ENCODE measurements around the gene SPTBN5.

SPTBN5 gene

GRCh38 chr15:41865490-41866055 lies 28.3 kb downstream of the SPTBN5 start:
- no peak for DNase-seq

DNA sequence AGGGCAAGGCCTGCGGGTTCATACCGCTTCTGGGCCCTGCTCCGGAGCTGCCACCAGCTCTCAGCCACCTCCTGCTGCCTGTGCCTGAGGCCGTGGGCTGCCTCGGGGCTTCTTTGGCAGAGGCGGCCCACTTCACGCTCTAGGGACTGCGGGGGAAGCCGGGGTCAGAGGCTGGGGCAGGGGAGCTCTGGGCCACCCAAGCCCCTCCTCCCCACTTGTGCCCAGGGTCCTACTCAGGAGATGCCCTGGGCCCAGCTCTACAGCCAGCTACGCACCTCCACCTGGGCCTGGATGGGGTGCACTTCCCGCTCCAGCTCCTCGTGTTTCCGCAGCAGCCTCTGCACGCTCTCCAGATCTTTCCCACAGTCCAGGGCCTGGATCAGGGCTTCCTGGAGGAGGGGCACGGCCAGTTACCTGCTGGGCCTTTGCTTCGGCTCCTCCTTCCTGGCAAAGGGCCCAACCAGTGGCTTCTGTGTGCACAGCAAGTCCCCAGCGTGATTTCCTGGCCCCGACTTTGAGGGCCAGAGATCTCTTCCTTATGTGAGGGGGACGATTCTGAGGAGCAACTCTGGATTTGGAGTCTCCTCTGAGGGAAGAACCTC lies 31.2 kb downstream of the SPTBN5 start:
- no peak for DNase-seq

DNA sequence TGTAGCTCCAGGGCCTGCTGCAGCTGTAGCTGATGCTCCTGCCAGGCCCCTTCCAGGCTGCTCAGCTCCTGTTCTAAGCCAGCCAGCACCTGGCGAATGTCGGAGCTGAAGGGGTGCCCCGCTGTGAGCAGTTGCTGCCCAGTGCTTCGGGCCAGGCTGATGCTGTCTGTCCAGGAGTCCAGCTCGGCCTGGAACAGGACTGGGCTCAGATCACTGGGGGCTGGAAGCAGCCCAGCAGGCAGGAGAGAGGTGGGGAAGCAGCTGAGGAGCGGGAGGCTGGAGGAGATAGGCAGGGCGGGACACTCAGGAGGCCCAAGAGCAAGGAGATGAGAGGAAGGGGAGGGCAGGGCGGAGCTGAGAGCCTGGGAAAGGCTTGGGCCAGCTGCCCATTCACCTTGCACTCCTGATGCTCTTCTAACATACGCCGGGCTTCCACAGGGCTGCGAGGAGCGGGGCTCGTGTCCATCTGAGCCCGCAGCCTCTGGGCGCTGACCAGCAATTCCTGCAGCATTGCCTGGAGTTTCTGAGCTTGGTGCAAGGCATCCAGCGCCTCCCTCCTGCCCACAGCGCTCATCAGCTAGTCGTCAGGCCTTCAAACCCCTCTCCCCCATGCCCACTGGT lies 32.0 kb downstream of the SPTBN5 start:
- DNase-seq, result peak in 1 of 2 experiments; percentile 32

DNA sequence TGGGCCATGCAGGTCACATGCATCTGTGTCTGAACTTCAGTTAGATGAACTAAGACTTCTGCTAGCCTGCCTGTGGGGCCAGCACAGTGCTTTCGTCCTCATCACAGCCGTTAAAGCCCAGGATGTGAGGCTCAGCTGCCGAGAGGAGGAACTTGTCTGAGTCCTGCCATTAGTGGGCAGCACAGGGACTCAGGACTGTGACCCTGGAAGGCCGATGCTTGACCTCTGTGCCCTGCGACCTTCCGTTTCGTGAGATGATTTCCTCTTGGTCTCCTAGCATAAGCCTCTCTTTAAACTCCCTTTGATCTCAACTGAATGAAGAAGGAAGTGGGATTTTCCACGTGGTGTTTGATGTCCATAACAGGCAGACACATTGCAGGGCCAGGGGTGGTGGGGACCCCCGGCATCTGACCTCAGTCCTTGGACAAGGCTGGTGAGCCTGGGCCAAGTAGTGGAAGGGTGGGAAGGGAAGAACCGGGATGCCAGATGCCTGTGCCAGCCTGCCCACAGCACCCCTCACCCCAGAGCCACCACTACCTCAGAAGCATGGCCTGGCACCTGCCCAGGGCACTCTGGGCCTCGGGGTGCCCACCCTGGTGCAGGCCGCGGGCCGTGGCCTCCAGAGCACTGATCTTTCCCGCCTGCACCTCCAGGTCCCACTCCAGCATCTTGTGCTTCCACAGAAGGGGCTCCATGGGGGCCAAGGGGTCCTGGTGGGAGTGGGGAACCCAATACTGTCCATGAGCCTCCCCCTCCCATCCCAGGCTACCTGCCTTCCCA lies 33.6 kb downstream of the SPTBN5 start:
- DNase-seq, result no peak

DNA sequence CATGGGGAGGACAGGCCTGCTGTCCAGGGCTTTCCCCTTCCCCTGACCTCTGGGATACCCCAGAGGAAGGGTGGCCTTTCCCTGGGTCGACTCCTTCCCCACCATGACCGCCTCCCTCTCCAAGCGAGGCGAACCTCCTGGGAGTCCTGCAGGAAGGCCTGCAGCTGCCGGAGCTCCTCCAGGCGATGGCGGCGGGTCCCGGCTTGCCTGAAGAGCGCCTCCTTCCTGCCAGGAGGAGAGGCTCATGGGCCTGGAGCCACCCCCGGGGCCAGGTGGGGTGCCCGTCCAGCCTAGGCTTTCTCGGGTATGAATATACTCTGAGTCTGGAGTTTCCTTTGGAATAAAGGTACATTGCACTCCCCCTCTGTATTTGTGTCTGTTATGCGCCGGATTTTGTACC lies 35.1 kb downstream of the SPTBN5 start:
- no peak for DNase-seq

GRCh38 chr15:41857316-41857715 lies 36.5 kb downstream of the SPTBN5 start:
- DNase-seq, result no peak

- DNase-seq, result no peak
Measured at GRCh38 chr15:41856716-41857115, 37.1 kb downstream of the SPTBN5 start.

DNA sequence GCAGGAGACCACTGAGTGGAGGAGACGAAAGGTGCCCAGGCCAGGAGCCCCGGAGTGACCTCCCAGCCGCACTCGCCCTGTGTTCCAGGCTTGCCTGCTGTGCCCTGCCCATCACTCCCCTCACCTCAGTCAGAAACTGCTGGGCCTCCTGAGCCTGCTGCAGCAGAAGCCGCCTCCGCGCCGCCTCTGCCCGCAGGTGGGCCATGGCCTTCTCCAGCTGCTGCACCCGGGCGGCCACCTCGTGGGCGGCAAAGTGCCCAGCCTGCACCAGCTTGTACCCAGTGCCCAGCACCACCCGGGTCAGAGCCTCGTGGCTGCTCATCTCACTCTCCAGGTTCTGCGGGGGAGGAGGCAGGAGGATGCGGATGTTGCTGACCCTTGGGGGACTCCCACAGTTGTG lies 37.6 kb downstream of the SPTBN5 start:
- no peak for DNase-seq

GRCh38 chr15:41855261-41855961 lies 38.4 kb downstream of the SPTBN5 start:
- DNase-seq, result no peak

DNA sequence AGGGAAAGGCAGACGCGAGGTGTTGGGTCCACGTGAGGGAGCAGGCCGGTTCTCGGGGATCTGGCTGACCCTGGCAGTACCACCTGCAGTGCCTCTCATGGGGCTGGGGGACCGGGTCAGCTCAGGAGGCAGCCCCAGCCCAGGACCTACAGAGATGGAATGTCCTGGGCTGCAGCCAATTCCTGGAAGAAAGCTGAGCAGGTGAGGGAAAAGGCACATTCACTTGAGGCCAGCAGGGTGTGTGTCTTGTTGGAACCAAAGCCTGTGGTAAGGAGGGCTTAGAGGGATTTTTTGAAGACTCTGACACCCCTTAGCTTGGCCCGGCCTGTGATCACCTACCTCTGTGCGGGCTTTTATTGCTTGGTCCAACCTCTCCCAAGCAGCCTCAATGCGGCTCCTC lies 39.4 kb downstream of the SPTBN5 start:
- DNase-seq, result no peak

- DNase-seq, result no peak
Measured at GRCh38 chr15:41853831-41854230, 40.0 kb downstream of the SPTBN5 start.

GRCh38 chr15:41852736-41853590 lies 40.9 kb downstream of the SPTBN5 start:
- DNase-seq, result peak in 1 of 2 experiments; percentile 30

- no peak for DNase-seq
Measured at GRCh38 chr15:41851755-41852370, 42.0 kb downstream of the SPTBN5 start.

GRCh38 chr15:41851167-41851523 lies 42.7 kb downstream of the SPTBN5 start:
- DNase-seq, result no peak

DNA sequence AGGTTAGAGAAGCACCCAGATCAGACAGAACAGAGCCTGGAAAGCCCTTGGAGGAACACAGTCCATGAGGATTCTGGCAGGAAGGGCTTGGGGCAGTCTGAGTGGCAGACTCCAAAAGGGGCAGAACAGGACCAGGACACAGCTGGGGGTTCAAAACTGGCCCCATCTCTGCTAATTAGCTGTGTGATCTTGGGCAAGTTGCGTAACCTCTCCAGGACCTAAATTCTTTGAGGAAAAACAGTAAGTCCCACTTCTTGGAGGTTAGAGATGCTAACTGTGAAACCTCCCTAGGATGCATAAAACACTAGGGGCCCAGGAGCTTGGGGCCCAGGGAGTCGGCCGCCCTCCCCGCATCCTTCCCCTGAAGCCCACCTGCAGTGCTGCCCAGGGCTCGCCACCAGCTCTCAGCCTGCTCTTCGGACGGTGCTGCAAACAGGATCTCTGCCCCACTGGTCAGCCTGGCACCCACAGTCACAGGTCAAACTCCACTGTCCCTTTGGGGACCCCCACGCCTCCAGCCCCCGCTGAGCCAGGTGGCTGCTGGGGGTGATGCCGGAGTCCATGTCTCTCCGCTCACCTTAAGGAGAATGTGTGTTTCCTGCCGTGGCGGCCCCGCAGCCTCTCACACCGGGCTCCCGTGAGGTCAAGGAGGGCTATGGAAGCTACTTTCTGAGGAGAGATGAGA lies 43.2 kb downstream of the SPTBN5 start:
- no peak for DNase-seq

DNA sequence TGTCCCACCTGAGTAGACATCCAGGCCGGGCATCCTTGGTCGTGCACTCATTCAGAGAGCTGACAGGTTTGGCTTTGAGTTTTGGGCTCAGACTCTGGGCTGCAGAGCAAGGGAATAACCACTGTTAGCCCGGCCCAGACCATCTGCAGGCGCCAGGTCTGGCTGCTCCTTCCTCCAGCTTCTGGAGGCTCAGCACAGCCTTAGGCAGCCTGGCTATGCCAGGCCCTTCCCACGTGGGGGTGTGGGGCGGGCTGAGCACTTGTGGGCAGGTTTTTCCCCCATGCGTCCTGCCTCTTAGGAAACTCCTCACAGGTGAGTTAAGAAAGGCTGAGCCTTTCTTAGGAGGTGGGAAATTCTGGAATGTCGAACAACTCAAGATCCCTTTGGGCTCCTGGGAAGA lies 44.0 kb downstream of the SPTBN5 start:
- DNase-seq, result no peak

DNA sequence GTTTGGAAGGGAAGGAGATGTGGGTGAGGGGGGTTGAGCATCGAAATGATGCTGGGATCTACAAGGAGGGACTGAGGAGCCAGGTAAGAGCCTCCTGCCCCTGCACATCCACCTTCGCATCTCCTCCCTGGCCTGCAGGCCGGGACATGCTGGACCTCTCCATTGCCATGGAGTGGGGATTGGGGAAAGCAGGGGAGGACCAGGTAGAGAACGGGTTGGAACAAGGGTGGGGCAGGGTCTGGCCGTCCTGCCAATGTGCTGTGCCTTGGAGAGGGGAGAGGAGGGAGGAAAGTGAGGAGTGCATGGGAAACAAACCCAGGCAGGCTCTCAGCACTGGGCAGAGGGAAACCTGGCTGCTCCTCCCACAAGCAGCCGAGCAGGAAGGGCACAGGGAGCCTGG lies 44.6 kb downstream of the SPTBN5 start:
- DNase-seq, result no peak

- no peak for DNase-seq
Measured at GRCh38 chr15:41848631-41849030, 45.2 kb downstream of the SPTBN5 start.

DNA sequence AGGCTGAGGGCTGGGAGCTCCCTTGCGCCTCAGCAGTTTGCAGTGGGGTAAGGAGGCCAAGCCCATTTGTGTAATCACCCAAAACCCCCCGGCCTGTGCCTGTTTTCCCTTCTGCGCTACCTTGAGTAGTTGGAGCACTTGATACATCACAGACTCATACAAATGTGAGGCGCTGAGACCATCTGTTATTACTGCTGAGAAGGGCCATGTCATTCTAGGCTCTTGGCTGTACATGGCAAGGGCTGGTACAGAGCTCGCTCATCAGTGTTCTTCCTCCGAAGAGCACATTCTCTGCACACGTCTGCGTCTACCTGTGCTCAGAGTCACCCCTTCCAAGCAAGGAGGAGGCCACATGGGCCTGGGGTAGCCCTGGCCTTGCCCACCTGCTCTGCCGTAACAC lies 45.9 kb downstream of the SPTBN5 start:
- DNase-seq, result peak; percentile 25 to 77

DNA sequence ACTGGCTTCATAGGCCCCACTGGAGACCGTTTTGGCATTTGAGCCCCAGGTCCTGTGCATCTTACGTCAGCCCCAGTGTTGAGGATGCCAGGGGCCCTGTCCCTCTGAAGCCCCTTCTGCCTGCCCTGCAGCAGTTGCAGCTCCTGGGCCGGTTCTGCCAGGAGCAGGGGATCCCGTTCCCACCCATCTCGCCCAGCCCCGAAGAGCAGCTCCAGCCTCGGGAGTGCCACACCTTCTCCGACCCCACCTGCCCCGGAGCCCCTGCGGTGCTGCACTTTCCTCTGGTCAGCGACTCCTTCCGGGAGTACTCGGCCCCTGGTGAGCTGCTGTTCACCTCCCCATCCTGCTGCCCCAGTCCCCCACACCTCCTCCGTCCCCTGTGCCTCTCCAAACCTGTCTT lies 46.6 kb downstream of the SPTBN5 start:
- no peak for DNase-seq

DNA sequence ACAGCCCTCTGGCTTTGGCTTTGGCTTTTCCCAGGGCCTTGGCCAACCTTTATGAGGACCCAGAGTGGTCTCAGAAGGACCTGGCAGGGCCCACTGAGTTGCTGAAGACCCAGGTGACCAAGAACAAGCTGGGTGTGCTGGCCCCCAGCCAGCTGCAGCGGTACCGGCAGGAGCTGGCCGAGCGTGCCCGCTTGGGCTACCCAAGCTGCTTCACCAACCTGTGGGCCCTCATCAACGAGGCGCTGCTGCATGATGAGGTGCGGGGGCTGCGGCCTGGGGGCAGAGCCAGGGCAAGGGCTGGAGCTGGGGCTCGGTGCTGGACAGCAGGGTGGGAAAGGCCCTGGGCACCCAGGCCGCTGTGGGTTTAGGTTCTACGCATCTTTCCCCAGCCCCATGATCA lies 49.0 kb downstream of the SPTBN5 start:
- no peak for DNase-seq
